Neural crest cell (in vitro differentiated cells): Measurements from ENCODE around the gene FILIP1L. TPM values are rescaled to one million over a fixed set of nuclear protein-coding genes. Genes with fewer than 3 reads are reported as not detected.

Experiments
- DNase-seq: peaks from one replicate; pipeline ENCODE4 v3.0.0; 2021; ENCODE audit warnings: low read depth, mixed read lengths, low spot score
- H3K27ac Mint-ChIP-seq: one replicate; pipeline ENCODE4 v1.8.0; 2021; ENCODE audit warnings: mild to moderate bottlenecking, mixed read lengths; ENCODE audit not compliant: unreplicated experiment
- H3K27me3 Mint-ChIP-seq: 2 replicates; pipeline ENCODE4 v1.8.0; 2021; ENCODE audit warnings: low read depth, mild to moderate bottlenecking, mixed read lengths
- H3K36me3 Mint-ChIP-seq: 2 replicates; pipeline ENCODE4 v1.8.0; 2021; ENCODE audit warnings: low read depth, mild to moderate bottlenecking, mixed read lengths
- H3K4me1 Mint-ChIP-seq: 2 replicates; pipeline ENCODE4 v1.8.0; 2021; ENCODE audit warnings: mixed read lengths
- H3K4me3 Mint-ChIP-seq: one replicate; pipeline ENCODE4 v1.8.0; 2021; ENCODE audit warnings: mild to moderate bottlenecking, mixed read lengths
- H3K9me3 Mint-ChIP-seq: 2 replicates; pipeline ENCODE4 v1.8.0; 2021; ENCODE audit warnings: mixed read lengths
- total RNA-seq: library from RNA; stranded (reverse); gene quantifications from 2 replicates; pipeline ENCODE4 v1.2.1, GENCODE V29; 2021
- TF ChIP-seq, protein P1 (sequence below): fragments of 200-600 bp; sonication (generic); conservative IDR thresholded peaks from 2 replicates; pipeline ENCODE4 v1.5.0; 2021; ENCODE audit warnings: antibody characterized with exemption, mild to moderate bottlenecking

FILIP1L gene
- total RNA-seq, 1 donor from 2014 or later: 9.8 TPM

DNA sequence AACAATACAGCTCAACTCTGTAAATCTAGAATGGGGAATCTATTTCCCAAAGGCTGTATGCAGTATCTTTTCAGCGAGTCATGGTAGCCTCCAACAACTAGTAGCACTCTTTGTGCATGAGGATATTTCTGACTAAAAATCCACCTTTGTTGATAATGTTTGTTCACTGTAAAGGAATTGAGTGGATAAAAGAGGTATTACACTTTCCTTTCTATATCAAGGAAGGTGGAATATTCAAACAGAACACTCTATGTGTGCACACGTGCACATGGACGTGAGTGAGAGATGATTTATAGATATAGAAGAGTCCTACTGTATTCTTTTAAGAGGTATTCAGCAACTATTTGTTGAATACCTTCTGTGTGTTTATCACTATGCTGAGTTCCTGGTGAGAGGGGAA is 228.4 kb downstream of the FILIP1L start:
- Mint-ChIP-seq H3K4me3 (no peak overlapping the region), H3K4me1 (peaks cover 37% of the 10 kb centered on the region), H3K36me3 (no peaks in the 10 kb centered on the region), H3K27me3 (no peaks in the 10 kb centered on the region), H3K27ac (peak overlapping the region; percentile 14), H3K9me3 (no peaks in the 10 kb centered on the region)
- DNase-seq: no peak
- TF ChIP-seq, protein P1, sequence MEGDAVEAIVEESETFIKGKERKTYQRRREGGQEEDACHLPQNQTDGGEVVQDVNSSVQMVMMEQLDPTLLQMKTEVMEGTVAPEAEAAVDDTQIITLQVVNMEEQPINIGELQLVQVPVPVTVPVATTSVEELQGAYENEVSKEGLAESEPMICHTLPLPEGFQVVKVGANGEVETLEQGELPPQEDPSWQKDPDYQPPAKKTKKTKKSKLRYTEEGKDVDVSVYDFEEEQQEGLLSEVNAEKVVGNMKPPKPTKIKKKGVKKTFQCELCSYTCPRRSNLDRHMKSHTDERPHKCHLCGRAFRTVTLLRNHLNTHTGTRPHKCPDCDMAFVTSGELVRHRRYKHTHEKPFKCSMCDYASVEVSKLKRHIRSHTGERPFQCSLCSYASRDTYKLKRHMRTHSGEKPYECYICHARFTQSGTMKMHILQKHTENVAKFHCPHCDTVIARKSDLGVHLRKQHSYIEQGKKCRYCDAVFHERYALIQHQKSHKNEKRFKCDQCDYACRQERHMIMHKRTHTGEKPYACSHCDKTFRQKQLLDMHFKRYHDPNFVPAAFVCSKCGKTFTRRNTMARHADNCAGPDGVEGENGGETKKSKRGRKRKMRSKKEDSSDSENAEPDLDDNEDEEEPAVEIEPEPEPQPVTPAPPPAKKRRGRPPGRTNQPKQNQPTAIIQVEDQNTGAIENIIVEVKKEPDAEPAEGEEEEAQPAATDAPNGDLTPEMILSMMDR: no peak

DNA sequence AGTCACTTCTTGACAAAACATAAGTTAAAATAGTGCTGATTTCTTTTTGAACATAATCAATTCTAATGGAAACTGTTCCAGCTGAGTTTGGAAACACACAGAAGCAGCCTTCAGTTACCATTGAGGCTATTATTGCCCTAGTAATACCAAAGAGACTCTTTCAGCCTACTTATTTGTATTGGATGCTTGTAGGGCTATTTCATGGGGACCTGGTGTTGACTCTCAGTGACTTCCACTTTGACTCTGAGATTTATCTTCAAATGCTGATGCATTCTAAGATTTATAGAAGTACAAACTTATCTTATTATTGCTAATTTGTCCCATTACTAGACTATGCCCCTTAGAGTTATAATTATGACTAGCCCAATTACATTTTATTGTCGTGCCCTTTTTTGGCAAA is 229.2 kb downstream of the FILIP1L start:
- TF ChIP-seq, protein P1: no peak
- H3K4me1 Mint-ChIP-seq: peaks cover 38% of the 10 kb centered on the region
- H3K4me3 Mint-ChIP-seq: no peak overlapping the region
- H3K9me3 Mint-ChIP-seq: no peaks in the 10 kb centered on the region
- DNase-seq: no peak
- no peaks in the 10 kb centered on the region for H3K27me3 Mint-ChIP-seq
- no peak overlapping the region for H3K27ac Mint-ChIP-seq
- no peaks in the 10 kb centered on the region for H3K36me3 Mint-ChIP-seq

GRCh38 chr3:99884484-99884883 is 229.8 kb downstream of the FILIP1L start:
- Mint-ChIP-seq H3K27ac (peak overlapping the region; percentile 7), H3K4me3 (no peak overlapping the region), H3K27me3 (no peaks in the 10 kb centered on the region), H3K36me3 (no peaks in the 10 kb centered on the region), H3K9me3 (no peaks in the 10 kb centered on the region), H3K4me1 (peaks cover 38% of the 10 kb centered on the region)
- TF ChIP-seq, protein P1: no peak
- DNase-seq: no peak

DNA sequence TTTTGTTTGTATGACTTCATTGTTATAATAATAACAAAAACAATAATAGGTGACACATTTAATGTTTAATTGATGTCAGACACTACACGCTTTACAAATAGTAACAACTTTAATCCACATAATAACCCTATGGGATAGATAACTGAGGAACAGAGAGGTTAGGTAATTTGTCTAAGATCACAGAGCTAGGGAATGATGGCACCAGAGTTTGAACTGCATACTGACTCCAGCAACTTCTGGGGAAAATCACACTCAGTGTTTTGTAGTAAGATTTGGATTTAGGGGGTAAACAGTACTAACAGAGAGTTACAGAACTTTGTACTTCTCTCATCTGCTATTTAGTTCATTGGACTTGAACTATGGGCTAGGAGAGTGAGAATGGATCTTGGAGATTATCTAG is 230.6 kb downstream of the FILIP1L start:
- H3K4me3 Mint-ChIP-seq: no peak overlapping the region
- H3K4me1 Mint-ChIP-seq: peaks cover 38% of the 10 kb centered on the region
- H3K27ac Mint-ChIP-seq: no peak overlapping the region
- no peaks in the 10 kb centered on the region for H3K9me3 Mint-ChIP-seq
- H3K36me3 Mint-ChIP-seq: no peaks in the 10 kb centered on the region
- TF ChIP-seq, protein P1: no peak
- no peak for DNase-seq
- H3K27me3 Mint-ChIP-seq: no peaks in the 10 kb centered on the region

- H3K36me3 Mint-ChIP-seq: peaks cover under 1% of the 10 kb centered on the region
- H3K27me3 Mint-ChIP-seq: no peaks in the 10 kb centered on the region
- no peaks in the 10 kb centered on the region for H3K9me3 Mint-ChIP-seq
Observed at GRCh38 chr3:99883138-99883461, 231.2 kb downstream of the FILIP1L start.

More at GRCh38 chr3:99883138-99883461, 231.2 kb downstream of the FILIP1L start:
- TF ChIP-seq, protein P1: no peak
- DNase-seq: no peak
- Mint-ChIP-seq H3K4me3 (no peak overlapping the region), H3K27ac (no peak overlapping the region), H3K4me1 (peaks cover 39% of the 10 kb centered on the region)
